RWPE1 (cell line): Measurements from ENCODE around the gene PCDH1.

Experiments used
- CTCF ChIA-PET: fragments of 350-600 bp; sonication (Branson Sonifier 250); formaldehyde crosslinking; extraction: SDS; loops from one replicate; lab custom pipeline; 2021; lab: Yijun Ruan, JAX
- POLR2A ChIA-PET: fragments of 400-600 bp; formaldehyde crosslinking; extraction: SDS; loops from one replicate; lab custom pipeline; 2020; ENCODE audit warnings: antibody characterized with exemption; ENCODE audit not compliant: low non-redundant PET; lab: Yijun Ruan, JAX
- DNase-seq: peaks from one replicate; pipeline ENCODE4 v3.0.0; 2012; ENCODE audit warnings: low spot score
- H3K27ac ChIP-seq: fragments of 450-650 bp; 2 replicates; pipeline ENCODE4 v1.5.1; 2017
- CTCF ChIP-seq: fragments of 450-650 bp; conservative IDR thresholded peaks from 2 replicates; pipeline ENCODE4 v1.5.1; 2017; ENCODE audit warnings: low read depth, mild to moderate bottlenecking

PCDH1 gene

DNA sequence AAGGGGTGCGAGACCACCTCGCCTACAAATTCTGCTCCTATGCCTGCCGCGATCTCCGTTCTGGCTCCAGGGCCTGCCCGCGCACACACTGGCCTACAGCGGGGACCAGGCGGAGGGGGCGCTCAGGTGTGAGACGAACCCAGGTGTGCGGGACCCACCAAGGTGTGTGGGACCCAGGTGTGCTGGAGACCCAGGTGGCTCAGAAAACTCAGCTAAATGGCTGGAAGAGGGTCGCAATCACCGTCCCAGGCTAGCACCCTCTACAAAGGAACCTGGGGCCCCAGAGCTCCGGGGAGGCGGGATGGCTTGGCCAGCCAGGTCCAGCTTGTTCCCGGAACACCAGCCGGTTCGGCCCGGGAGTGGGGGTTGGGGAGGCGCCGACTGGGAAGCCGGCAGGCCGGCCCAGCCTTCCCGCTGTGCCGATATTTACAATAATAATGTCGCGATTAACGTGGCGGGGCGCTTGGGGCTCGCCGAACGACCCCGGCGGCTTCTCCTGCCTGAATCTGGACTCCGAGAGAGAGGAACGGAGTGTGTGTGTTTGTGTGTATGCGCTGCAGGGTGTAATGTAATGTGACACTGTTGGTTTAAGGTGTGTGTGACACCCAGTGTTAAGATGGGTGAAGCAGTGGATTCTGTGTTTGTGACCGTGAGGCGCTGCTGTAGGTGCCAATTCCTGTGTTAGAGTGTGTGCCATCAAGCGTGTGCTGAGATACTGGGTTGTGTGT is 1.4 kb downstream of the PCDH1 start:
- peak overlapping the region; percentile 5; the same call in 1 of the 2 replicates for H3K27ac ChIP-seq
- peak; percentile 47 for DNase-seq
- no peak for TF ChIP-seq CTCF
- POLR2A ChIA-PET, result interaction anchor here (0.6 to 0.9 kb wide), 2 partner anchors 60 to 289 kb away, joined by 3 to 4 read pairs; no protein-coding TSS in a partner anchor
- CTCF ChIA-PET, result interaction anchor here (0.7 to 7.9 kb wide), 7 partner anchors 9 to 184 kb away, joined by 3 to 157 read pairs (median 43); no protein-coding TSS in a partner anchor

GRCh38 chr5:141875795-141876627 is 2.2 kb downstream of the PCDH1 start:
- TF ChIP-seq CTCF, result no peak
- DNase-seq, result peak; percentile 56
- peak overlapping the region; percentile 5; the same call in 1 of the 2 replicates for H3K27ac ChIP-seq
- POLR2A ChIA-PET, result interaction anchor here (0.6 to 1.0 kb wide), 5 partner anchors 60 to 290 kb away, joined by 3 to 12 read pairs (median 4); no protein-coding TSS in a partner anchor
- CTCF ChIA-PET, result interaction anchor here (0.6 to 7.9 kb wide), 9 partner anchors 8 to 274 kb away, joined by 3 to 157 read pairs (median 7); no protein-coding TSS in a partner anchor

DNA sequence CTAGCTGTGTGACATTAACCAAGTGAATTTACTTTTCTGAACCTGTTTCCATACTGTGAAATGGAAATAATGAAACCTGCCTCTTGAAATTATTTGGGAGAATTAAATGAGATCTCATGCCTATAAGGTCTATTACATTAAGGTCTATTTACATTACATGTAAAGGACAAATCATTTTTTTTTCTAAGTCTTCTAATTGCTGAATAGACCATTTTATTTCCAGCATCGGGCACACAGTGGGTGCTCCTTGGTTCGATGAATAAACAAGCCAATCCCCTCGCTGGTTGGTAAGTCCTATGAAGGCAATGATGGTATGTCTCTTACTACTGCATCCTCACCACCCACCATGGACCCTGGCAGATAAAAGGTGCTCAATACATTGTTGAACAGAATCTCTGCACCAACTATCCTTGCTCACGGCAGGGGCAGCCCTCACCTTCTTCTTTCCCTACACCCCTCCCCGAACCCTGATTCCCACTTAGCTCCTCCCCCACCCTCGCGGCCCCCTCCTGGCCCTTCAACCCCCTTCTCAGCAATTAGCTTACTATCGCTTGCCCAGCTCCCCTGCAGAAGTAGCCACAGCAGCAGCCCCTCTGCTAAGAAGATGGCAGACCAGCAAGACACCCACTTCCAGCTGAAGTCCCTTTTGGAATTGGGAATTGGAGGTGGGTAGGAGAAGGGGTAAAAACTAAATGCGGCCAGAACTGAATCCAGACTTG is 3.0 kb downstream of the PCDH1 start:
- POLR2A ChIA-PET, result interaction anchor here (0.6 to 1.0 kb wide), 3 partner anchors 118 to 154 kb away, joined by 3 to 12 read pairs (median 4); no protein-coding TSS in a partner anchor
- no peak overlapping the region for H3K27ac ChIP-seq
- no peak for DNase-seq
- CTCF ChIA-PET, result interaction anchor here (0.5 to 7.9 kb wide), 6 partner anchors 8 to 274 kb away, joined by 3 to 106 read pairs (median 5); no protein-coding TSS in a partner anchor
- TF ChIP-seq CTCF, result no peak

GRCh38 chr5:141874262-141874964 is 3.8 kb downstream of the PCDH1 start:
- no peak overlapping the region for H3K27ac ChIP-seq
- DNase-seq, result no peak
- ChIA-PET POLR2A (no interaction called here), CTCF (interaction anchor here (1.6 to 7.9 kb wide), 2 partner anchors 22 to 119 kb away, joined by 7 to 106 read pairs; no protein-coding TSS in a partner anchor)
- no peak for TF ChIP-seq CTCF

DNA sequence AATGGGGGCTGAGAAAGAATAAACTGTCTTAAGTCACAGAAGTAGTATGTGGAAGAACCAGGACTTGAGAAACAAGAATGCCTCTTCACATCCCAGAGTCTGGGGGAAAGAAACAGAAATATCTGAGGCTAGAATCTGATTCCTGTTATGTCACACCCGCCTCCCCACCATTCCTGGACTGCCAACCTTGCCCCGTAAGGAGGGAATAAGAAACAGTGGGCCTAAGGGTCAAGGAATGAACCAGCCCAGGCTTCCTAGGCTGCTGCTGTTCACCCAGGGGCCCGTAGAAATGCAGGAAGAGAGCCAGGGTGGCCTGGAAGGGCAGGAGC is 4.3 kb downstream of the PCDH1 start:
- no peak overlapping the region for H3K27ac ChIP-seq
- POLR2A ChIA-PET, result no interaction called here
- CTCF ChIA-PET, result no interaction called here
- DNase-seq, result no peak
- no peak for TF ChIP-seq CTCF
